GM18499 (cell line): ENCODE data around the gene TMEM33.

Experiments used
- ATAC-seq: cut with Tn5 transposase; IDR thresholded peaks from one replicate; pipeline ENCODE4 v1.9.1; 2021; ENCODE audit warnings: moderate number of reproducible peaks; ENCODE audit not compliant: insufficient read depth, unreplicated experiment

TMEM33 gene

DNA sequence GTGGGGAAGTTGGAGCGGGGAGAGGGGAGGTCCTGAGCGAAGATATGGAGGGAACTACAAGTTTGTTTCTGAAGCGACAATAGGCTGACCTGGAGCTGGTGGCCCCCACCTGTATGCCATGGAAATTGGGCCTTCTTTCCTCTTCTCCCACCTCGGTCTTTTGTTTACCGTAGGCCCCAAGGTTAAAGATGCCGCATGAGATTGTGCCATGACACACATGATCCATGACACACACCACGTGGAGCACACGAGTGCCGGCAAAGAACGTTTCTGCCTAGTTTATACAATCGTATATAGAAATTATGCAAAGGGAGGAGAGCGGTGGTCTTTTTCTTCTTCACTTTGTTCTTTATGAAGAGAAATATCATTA is 408 bp downstream of the TMEM33 start:
- no peak for ATAC-seq

GRCh38 chr4:41939016-41939626 is 3.9 kb downstream of the TMEM33 start:
- ATAC-seq = no peak

DNA sequence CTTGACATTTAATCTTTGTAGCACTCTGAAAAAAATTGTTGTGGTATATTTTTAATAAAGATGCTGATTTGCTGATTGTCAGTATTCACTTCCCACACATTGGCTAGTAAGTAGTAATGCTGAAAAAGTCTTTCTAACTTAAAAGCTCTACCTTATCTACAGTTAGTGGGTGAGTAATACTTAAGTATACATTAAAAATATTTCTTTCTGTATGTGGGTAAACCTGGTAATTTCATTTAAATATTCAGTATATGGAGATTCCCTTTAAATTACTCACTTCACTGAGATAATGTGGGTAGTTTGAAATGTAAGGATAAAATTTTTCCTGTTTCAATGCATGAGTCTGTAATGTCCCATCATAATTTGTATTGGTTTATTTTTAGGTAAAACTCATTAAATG is 5.6 kb downstream of the TMEM33 start:
- no peak for ATAC-seq

DNA sequence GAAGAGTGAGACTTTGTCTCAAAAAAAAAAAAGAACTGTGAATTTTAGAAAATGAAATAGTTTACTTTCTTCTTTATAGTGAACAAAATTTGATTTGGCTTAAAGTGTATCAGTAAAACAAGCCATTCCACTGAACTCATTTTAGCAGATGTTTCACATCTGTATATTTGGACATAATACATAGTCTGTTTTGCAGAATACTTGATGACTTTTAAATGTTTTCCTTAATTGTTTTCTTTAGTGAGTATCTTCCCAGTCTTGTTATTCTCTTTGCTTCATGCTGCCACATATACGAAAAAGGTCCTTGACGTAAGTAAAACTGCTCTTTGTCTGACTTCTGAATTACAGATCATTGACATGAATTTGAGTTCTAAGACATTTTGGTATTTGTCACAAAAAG is 8.3 kb downstream of the TMEM33 start:
- no peak for ATAC-seq

- ATAC-seq = no peak
Measured at GRCh38 chr4:41944089-41944488, 8.9 kb downstream of the TMEM33 start.

DNA sequence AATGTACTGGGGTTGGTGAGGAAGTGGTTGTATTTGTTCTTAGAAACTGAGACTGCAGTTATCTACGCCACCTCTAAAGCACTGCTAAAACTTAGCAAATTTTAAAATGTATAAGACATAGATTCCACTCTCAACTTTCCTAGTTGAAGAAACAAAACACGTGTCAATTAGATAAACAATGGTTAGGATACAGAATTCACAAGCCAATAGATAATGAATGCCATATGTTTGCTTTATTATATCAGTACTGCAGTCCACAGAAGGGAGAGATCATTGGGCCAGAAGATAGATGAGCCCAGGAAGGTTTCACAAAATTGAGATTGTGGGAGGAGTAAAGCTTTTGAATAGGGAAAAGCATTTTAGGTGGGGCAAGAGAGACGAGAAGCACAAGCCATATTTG is 14.3 kb downstream of the TMEM33 start:
- no peak for ATAC-seq

DNA sequence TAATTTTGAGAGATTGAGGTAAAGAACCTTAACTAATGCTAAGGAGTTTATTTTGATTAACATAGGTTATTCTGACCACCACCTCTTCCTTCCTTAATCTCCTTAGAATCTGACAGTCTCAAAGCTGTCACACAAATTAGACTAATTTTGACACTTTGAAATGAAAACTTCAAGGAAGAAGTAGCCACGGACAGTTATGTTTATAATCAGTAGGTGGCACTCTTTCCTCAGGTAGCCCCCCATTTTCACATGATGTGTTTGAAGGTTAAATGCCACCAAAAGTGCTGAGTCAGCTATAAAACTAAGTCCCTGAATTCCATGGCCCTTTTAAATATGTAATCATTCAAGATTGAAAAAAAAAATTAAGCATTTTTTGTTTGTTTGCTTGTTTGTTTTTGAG is 22.4 kb downstream of the TMEM33 start:
- ATAC-seq = no peak

DNA sequence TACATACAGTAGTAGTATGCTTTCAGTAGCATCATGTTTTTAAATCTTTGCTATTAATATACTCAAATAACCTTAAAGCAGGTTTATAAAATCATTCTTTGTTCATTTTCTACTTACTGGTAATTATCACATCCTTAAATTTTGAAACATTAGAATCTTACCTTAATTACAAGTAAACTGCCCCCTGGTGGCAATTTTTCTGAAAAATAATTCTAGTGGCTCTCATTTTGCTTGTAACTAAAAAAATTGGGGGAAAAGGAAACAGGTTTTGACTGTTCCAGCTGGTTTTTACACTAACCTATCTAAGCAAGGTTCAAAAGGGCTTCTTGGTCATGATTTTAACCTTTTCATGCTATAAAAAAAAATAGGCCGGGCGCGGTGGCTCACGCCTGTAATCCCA is 27.9 kb downstream of the TMEM33 start:
- ATAC-seq = no peak

- no peak for ATAC-seq
Measured at GRCh38 chr4:41964401-41964800, 29.2 kb downstream of the TMEM33 start.

GRCh38 chr4:41967392-41967791 is 32.2 kb downstream of the TMEM33 start:
- ATAC-seq = no peak

GRCh38 chr4:41969671-41970070 is 34.4 kb downstream of the TMEM33 start:
- no peak for ATAC-seq

DNA sequence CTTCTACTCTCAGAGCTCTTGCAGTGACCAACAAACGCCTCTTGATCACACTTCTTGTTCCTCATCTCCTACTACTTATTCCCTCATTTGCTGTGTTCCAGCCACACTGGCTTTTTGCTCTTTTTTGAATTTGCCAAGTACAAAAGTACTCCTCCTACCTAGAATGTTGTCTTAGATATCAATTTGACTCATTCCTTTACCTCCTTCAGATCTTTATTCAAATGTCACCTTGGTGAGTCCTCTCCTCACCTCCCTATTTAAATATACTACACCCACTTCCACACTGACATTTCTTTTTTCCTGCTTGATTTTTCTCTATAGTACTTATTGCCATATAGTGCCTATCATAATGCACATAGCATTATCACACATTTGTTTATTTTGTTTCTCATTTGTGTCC is 40.1 kb downstream of the TMEM33 start:
- no peak for ATAC-seq

DNA sequence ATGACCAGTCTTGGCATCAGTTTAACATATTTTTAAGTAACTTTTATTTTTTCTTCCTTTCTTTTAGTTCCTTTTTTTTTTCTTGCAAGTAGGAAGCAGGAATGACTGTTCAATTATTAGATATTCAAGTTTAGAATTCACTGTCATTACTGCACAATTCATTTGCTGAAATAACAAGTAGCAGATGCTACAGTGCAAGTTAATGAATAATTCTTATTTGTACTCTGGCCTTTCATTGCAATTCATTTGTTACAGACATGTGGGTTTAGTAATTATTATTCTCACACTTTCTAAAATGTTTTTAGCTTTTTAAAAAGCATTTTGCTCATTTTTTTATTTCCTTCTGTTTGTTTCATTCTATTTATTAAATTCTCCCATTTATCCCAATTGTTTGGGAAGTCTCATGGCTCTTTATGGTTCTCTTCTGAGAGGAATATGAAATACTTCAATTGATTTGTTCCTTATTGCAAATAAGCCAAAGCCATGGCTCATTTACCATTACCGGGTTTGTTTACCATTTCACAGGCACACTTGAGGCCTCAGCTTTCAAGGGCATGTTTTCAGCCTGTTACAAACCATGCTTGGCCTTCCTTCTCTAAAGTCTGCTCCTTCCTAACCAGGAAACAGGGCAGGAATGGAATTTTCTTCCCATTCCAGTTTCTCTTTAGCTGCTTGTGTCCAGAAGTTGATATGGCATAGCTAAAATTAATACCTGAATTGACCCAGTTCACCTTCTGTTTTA is 41.7 kb downstream of the TMEM33 start:
- no peak for ATAC-seq

DNA sequence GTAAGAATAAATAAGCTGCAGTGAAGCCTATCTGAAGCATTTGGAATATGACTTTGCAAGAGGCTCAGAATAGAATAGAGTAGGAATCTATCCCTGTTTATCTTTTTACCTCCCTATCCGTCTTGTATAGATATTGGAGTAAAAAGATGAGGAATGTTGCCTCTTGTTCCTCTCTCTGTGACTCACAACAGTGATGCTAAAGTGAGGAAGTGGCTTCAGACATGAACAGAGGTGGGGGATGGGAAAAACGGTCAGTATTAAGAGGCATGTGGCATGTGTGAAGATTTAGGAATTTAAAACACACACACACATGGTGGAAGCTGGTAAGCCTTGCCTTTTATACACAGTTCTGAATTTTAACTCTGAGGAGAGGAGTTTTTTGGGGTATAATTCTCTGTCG is 42.5 kb downstream of the TMEM33 start:
- no peak for ATAC-seq

- ATAC-seq = no peak
Measured at GRCh38 chr4:41981456-41981855, 46.2 kb downstream of the TMEM33 start, which contains the start of gene DCAF4L1. Gene DCAF4L1, plus strand, starts transcription at chr4:41981756. Its CDS starts 37 bp downstream, at chr4:41981793.

GRCh38 chr4:41982716-41983115 is 47.5 kb downstream of the TMEM33 start:
- ATAC-seq = no peak

DNA sequence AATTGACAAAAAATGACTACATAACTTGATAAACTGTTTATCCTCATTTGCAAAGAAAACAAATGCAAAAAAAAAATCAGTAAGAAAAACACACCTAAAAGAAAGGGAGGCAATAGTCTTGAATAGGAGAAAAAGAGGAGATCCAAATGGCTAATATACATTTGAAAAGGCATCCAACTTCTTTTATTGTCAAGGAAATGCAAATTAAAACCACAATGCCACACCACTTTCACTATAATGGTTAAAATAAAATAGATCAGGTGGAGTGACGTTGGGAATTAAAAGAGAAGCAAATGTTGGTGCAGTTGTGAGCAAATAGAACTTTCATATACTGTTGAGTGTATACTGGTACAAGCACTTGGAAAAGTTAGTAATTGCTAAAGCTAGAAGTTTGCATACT is 49.9 kb downstream of the TMEM33 start:
- no peak for ATAC-seq

DNA sequence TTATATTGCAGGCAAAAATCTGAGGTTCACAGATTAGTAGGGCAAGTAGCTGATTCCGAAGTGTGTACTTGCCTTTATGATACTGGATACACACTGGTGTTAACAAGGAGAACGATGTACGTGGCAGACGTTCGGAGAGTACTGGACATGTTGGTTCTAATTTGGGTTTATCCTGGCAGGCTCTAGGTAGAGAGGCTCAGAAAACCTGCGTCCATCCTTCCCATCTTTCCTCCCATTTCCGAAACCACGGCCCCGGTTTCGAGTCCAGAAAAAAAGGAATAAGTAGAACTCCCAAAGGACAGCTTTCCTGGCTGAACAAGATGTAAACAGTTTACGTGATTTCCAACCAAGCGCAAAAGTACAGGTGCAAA is 54.8 kb downstream of the TMEM33 start:
- ATAC-seq = peak; percentile 7

- peak; percentile 96 for ATAC-seq
Measured at GRCh38 chr4:41990365-41991111, 55.3 kb downstream of the TMEM33 start, which contains the start of gene SLC30A9. Gene SLC30A9, plus strand, starts transcription at chr4:41990530. Its CDS starts 122 bp downstream, at chr4:41990652.

GRCh38 chr4:41991916-41992767 is 56.9 kb downstream of the TMEM33 start:
- ATAC-seq = no peak
